ENCODE measurements around the gene CERS1.

Gene CERS1

GRCh38 chr19:18850471-18851375 is 45.2 kb downstream of the CERS1 start:
- Histone ChIP-seq H3K4me1 (ENCODE audit: low read depth, poor library complexity, severe bottlenecking) (peaks cover 45% of the 10 kb centered on the region), H4K20me1 (ENCODE audit: insufficient read depth) (peaks cover 41% of the 10 kb centered on the region), H3K27ac (no peak overlapping the region), H3K4me3 (IDR thresholded peaks at IDR 0.05; ENCODE audit: insufficient read depth, low read depth, low read length) (no peak overlapping the region), H3K79me2 (ENCODE audit: insufficient read depth, low read depth) (peaks cover 38% of the 10 kb centered on the region; the same call in 1 of the 2 replicates), H3K4me2 (no peak overlapping the region), H3K27me3 (ENCODE audit: insufficient read depth, low read depth) (no peaks in the 10 kb centered on the region), H3K9ac (no peak overlapping the region), H2AFZ (ENCODE audit: low read depth) (no peak overlapping the region), H3K36me3 (ENCODE audit: insufficient read depth) (no peaks in the 10 kb centered on the region; the same call in 1 of the 2 replicates)
- no peak for TF ChIP-seq CTCF (conservative IDR thresholded peaks at IDR 0.05; ENCODE audit: low read depth, low read length)

- Histone ChIP-seq H3K4me1 (ENCODE audit: low read depth, poor library complexity, severe bottlenecking) (peaks cover 53% of the 10 kb centered on the region), H3K9ac (no peak overlapping the region), H3K27ac (no peak overlapping the region), H3K27me3 (ENCODE audit: insufficient read depth, low read depth) (no peaks in the 10 kb centered on the region), H3K36me3 (ENCODE audit: insufficient read depth) (no peaks in the 10 kb centered on the region; the same call in 1 of the 2 replicates), H3K79me2 (ENCODE audit: insufficient read depth, low read depth) (peaks cover 46% of the 10 kb centered on the region), H4K20me1 (ENCODE audit: insufficient read depth) (peaks cover 49% of the 10 kb centered on the region), H3K4me3 (IDR thresholded peaks at IDR 0.05; ENCODE audit: insufficient read depth, low read depth, low read length) (no peak overlapping the region), H2AFZ (ENCODE audit: low read depth) (no peak overlapping the region), H3K4me2 (peak overlapping the region; percentile 33; the same call in 1 of the 2 replicates)
- no peak for TF ChIP-seq CTCF (conservative IDR thresholded peaks at IDR 0.05; ENCODE audit: low read depth, low read length)
These were observed 46.0 kb downstream of the CERS1 start for GRCh38 chr19:18849838-18850400.

GRCh38 chr19:18848878-18849661 is 46.9 kb downstream of the CERS1 start:
- Histone ChIP-seq H3K4me1 (ENCODE audit: low read depth, poor library complexity, severe bottlenecking) (peaks cover 61% of the 10 kb centered on the region), H2AFZ (ENCODE audit: low read depth) (no peak overlapping the region), H3K9ac (no peak overlapping the region), H3K27ac (no peak overlapping the region), H4K20me1 (ENCODE audit: insufficient read depth) (peaks cover 57% of the 10 kb centered on the region), H3K36me3 (ENCODE audit: insufficient read depth) (no peaks in the 10 kb centered on the region; the same call in 1 of the 2 replicates), H3K27me3 (ENCODE audit: insufficient read depth, low read depth) (no peaks in the 10 kb centered on the region), H3K4me3 (IDR thresholded peaks at IDR 0.05; ENCODE audit: insufficient read depth, low read depth, low read length) (no peak overlapping the region), H3K79me2 (ENCODE audit: insufficient read depth, low read depth) (peaks cover 55% of the 10 kb centered on the region), H3K4me2 (peak overlapping the region; percentile 33; the same call in 1 of the 2 replicates)
- TF ChIP-seq CTCF (conservative IDR thresholded peaks at IDR 0.05; ENCODE audit: low read depth, low read length) = no peak

Data from KMS-11 (cell line).